HepG2 (cell line): Measurements from ENCODE around the gene ZFPM1.
A peak's percentile ranks its signal among the peaks of the same experiment; 100 is the strongest.

Source experiments
- ATF1 ChIP-seq: IDR thresholded peaks from 2 replicates; pipeline ENCODE4 v1.6.1; 2016; ENCODE audit warnings: mild to moderate bottlenecking, control low read depth
- CREB1 ChIP-seq, 2 experiments: fragments of 450-650 bp in 1 of 2; IDR thresholded peaks; 2 replicates each; pipeline ENCODE4 v1.6.1; 2016 to 2017; ENCODE audit warnings: control low read depth in 1 of 2, mild to moderate bottlenecking in 1 of 2, missing compliant biosample characterization in 1 of 2, missing genetic modification characterization in 1 of 2
- DZIP1 ChIP-seq: sonication (generic); formaldehyde crosslinking; IDR thresholded peaks from 2 replicates; pipeline ENCODE4 v1.5.0; 2020; ENCODE audit warnings: mild to moderate bottlenecking, missing genetic modification reagents
- EZH2 ChIP-seq: conservative IDR thresholded peaks from 2 replicates; pipeline ENCODE4 v1.6.1; 2012; ENCODE audit warnings: mild to moderate bottlenecking, low read depth, low read length, moderate library complexity
- MAX ChIP-seq: IDR thresholded peaks from 2 replicates; pipeline ENCODE4 v1.6.1; 2012; ENCODE audit warnings: inconsistent platforms
- NFE2 ChIP-seq: sonication (generic); formaldehyde crosslinking; IDR thresholded peaks from 2 replicates; pipeline ENCODE4 v1.4.0; 2020; ENCODE audit warnings: missing genetic modification reagents
- NPAS2 ChIP-seq: sonication (generic); formaldehyde crosslinking; IDR thresholded peaks from 2 replicates; pipeline ENCODE4 v1.8.0; 2022; ENCODE audit warnings: mild to moderate bottlenecking, missing genetic modification reagents, borderline replicate concordance
- RAD21 ChIP-seq: fragments of 450-650 bp; formaldehyde crosslinking; IDR thresholded peaks from 2 replicates; pipeline ENCODE4 v1.5.0; 2020; ENCODE audit warnings: mild to moderate bottlenecking
- SRSF9 ChIP-seq: fragments of 200-400 bp; formaldehyde crosslinking; IDR thresholded peaks from 2 replicates; pipeline ENCODE4 v1.6.1; 2018; ENCODE audit warnings: borderline replicate concordance, mild to moderate bottlenecking, low read depth, low read length; ENCODE audit not compliant: insufficient read depth, poor library complexity, severe bottlenecking
- TOE1 ChIP-seq: sonication (generic); formaldehyde crosslinking; IDR thresholded peaks from 2 replicates; pipeline ENCODE4 v1.4.0; 2020; ENCODE audit warnings: mild to moderate bottlenecking, missing genetic modification reagents
- TF ChIP-seq, protein P1 (sequence below): sonication (generic); formaldehyde crosslinking; IDR thresholded peaks from 2 replicates; pipeline ENCODE4 v1.4.0; 2020; ENCODE audit warnings: missing genetic modification reagents, mild to moderate bottlenecking, borderline replicate concordance

- TF ChIP-seq SRSF9 (no peak), CREB1 (IDR thresholded peaks at IDR 0.05) (no peak), CREB1 (CRISPR knock-in tag; IDR thresholded peaks at IDR 0.05) (no peak), NFE2 (no peak), EZH2 (no peak), MAX (no peak), DZIP1 (CRISPR knock-in tag) (no peak), ATF1 (CRISPR knock-in tag) (no peak), NPAS2 (CRISPR knock-in tag) (no peak), TOE1 (CRISPR knock-in tag) (no peak), RAD21 (peak; percentile 88)
- TF ChIP-seq, protein P1, sequence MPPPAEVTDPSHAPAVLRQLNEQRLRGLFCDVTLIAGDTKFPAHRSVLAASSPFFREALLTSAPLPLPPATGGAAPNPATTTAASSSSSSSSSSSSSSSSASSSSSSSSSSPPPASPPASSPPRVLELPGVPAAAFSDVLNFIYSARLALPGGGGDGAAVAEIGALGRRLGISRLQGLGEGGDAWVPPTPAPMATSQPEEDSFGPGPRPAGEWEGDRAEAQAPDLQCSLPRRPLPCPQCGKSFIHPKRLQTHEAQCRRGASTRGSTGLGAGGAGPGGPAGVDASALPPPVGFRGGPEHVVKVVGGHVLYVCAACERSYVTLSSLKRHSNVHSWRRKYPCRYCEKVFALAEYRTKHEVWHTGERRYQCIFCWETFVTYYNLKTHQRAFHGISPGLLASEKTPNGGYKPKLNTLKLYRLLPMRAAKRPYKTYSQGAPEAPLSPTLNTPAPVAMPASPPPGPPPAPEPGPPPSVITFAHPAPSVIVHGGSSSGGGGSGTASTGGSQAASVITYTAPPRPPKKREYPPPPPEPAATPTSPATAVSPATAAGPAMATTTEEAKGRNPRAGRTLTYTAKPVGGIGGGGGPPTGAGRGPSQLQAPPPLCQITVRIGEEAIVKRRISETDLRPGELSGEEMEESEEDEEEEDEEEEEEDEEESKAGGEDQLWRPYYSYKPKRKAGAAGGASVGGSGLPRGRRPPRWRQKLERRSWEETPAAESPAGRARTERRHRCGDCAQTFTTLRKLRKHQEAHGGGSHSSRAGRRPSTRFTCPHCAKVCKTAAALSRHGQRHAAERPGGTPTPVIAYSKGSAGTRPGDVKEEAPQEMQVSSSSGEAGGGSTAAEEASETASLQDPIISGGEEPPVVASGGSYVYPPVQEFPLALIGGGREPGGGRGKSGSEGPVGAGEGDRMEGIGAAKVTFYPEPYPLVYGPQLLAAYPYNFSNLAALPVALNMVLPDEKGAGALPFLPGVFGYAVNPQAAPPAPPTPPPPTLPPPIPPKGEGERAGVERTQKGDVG: no peak
Observed at GRCh38 chr16:88437367-88437964, 15.6 kb upstream of the ZFPM1 start.
